Choroid plexus epithelial cell (primary cell): Measurements from ENCODE around the gene OTX2.

ENCODE experiments used
- DNase-seq: peaks from one replicate; pipeline ENCODE4 v3.0.0-alpha.2; 2010; ENCODE audit warnings: low read depth
- H3K4me3 ChIP-seq: 2 replicates; pipeline ENCODE4 v1.5.1; 2011; ENCODE audit warnings: low read depth, mild to moderate bottlenecking, control low read depth, low read length, moderate library complexity
- TF ChIP-seq, protein P1 (sequence below): conservative IDR thresholded peaks from 2 replicates; pipeline ENCODE4 v1.5.1; 2011; ENCODE audit warnings: low read depth, mild to moderate bottlenecking, control low read depth, inconsistent platforms, low read length, moderate library complexity

Gene OTX2

DNA sequence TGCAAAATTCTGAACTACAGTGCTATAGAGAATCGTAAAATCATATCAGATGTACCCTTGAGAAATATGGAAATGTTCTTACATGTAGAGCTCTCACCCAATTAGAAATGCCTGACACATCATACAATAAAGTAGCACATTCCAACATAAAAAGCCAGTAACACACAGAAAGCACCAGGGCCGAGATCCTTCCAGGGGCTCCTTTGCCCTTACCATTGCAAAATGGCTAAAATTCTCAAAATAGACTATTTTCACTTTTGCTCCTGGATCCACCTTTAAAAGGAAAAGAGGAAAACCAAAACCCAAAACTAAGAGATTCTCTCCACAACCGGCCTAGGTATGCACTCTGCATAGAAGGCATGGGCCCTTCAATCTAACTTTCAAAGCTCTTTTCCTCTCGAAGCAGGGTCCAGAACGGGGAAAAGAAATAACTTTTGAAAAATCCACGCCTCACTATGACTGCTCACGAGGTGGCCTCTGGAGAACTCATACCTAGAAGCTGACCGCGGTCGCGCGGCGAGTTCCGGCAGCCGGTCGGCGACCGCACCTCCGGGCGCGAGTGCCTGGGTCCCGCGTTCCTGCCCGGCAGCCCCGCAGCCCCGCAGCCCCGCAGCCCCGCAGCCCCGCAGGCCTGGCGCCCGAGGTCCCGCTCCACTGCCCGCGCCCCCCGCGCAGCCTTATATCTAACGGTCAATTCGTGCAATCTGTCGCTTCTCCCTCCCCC lies 2.7 kb downstream of the OTX2 start:
- TF ChIP-seq, protein P1, sequence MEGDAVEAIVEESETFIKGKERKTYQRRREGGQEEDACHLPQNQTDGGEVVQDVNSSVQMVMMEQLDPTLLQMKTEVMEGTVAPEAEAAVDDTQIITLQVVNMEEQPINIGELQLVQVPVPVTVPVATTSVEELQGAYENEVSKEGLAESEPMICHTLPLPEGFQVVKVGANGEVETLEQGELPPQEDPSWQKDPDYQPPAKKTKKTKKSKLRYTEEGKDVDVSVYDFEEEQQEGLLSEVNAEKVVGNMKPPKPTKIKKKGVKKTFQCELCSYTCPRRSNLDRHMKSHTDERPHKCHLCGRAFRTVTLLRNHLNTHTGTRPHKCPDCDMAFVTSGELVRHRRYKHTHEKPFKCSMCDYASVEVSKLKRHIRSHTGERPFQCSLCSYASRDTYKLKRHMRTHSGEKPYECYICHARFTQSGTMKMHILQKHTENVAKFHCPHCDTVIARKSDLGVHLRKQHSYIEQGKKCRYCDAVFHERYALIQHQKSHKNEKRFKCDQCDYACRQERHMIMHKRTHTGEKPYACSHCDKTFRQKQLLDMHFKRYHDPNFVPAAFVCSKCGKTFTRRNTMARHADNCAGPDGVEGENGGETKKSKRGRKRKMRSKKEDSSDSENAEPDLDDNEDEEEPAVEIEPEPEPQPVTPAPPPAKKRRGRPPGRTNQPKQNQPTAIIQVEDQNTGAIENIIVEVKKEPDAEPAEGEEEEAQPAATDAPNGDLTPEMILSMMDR = no peak
- no peak overlapping the region for H3K4me3 ChIP-seq
- DNase-seq = no peak

DNA sequence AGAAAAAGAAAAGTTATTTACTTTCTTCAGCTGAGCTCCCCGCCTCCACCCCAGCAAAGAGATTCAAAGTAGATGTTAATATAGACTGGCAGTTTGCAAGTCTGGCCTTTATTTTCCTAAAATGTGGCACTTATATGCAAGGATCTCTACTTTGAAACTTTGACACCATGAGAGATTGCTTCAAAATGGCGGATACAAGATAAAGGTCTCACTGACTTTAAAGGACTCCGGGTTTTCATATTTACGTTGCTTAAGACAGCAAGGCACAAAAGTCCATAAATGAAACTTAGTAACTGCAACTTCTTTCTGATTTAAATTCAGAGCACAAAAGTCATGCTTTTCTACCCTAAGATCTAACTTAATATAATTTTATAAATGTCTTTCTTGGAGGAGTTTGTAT lies 3.5 kb downstream of the OTX2 start:
- H3K4me3 ChIP-seq = no peak overlapping the region
- TF ChIP-seq, protein P1 = no peak
- DNase-seq = no peak

DNA sequence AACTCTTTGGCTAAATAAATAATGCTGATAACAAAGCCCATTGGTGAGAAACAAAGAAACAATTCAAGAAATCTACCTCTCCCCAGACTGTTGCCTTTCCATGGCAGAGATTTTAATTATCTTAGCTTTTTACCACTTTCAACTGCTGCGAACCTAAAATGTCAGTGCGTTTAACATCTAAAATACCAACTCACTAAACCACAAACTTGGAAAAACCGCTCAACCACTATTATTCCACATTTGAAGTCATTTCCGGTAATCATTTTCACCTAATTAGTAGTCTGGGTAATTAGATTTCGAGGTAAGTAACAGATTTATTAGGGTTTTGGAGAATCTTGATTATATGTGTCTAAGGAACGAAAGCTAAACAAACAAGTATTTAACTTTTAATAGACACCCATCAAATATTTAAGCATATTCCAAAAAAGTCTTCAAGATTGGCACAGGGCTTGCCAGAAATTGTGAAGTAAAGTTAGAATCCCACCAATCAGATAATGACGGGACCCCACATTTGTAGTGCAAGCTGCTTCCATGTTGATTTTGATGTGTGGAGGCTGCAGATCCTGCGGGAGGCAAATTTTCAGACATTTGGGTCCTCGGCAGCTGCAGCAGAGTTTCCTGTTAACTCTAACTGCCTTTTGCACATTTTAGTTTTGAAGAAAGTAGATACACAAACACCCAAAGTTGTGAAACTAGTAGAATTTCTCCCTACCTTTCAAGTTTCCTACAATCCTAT lies 4.1 kb downstream of the OTX2 start:
- TF ChIP-seq, protein P1 = no peak
- DNase-seq = no peak
- H3K4me3 ChIP-seq = no peak overlapping the region

DNA sequence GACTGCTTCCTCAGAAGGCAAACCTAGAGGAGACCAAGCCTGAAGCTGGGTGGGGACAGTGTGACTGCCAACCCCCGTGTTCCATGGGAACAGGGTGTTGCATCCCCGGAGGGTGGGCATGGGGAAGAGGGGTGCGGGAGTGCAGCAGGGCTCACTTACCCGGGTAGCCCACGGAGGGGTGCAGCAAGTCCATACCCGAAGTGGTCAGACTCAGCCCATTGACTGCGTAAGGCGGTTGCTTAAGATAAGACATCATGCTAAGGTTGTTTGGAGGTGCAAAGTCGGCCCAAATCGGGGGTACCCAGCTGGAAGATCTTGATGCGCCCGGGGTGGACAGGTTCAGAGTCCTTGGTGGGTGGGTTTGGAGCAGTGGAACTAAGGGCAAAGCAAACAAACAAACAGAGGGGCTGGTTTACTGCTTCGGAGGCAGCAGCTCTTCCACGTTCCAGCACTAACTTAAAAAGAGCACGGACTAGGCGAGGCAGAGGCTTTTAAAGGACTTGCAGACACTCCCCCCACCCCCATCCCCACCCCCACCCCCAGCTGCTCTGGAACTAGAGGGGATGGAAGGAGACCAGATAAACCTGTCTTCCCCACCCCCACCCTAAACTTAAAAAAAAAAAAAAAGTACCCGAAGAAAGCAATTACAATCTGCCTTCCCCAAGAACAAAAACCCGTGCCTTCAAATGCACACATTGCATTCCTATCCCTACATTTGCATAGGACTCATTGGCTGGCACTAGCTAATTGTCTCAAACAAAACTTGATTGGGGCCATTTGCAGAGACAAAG lies 4.9 kb downstream of the OTX2 start:
- DNase-seq = no peak
- no peak overlapping the region for H3K4me3 ChIP-seq
- TF ChIP-seq, protein P1 = no peak

DNA sequence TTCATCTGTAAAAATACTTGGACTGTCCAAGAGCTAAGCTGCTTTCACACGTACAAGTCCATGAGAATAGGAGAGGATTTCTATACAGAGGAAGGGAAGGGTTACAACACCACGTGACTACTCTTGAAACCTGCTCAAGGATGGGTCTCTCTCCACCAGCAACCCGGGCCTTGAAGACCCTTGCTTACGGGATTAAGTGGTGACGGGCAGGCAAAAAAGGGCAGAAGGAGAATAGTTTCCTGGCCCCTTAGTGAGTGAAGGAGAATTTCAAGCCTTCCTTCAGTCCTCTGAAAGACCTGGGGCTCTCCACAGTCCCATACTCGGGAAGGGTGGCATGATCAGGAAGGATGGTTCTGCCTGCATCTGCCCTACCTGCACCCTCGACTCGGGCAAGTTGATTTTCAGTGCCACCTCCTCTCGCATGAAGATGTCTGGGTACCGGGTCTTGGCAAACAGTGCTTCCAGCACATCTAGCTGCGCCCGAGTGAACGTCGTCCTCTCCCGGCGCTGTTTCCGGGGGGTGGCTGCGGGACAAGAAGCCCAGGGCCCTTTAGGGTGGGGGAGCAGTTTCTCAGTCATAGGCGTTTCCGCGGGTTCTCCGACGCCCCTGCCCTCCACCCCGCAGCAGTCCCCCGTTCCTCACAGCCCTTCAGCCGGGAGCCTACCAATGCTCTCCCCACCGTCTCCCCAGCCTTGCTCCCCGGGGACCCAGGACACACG lies 6.3 kb downstream of the OTX2 start:
- TF ChIP-seq, protein P1 = no peak
- DNase-seq = no peak
- no peak overlapping the region for H3K4me3 ChIP-seq

DNA sequence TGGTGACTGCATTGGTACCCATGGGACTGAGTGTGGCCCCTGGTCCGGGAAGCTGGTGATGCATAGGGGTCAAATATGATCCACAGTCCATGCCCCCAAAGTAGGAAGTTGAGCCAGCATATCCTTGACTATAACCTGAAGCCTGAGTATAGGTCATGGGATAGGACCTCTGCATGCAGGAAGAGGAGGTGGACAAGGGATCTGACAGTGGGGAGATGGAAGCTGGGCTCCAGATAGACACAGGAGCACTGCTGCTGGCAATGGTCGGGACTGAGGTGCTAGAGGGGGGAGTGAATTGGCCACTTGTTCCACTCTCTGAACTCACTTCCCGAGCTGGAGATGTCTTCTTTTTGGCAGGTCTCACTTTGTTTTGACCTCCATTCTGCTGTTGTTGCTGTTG lies 8.4 kb downstream of the OTX2 start:
- H3K4me3 ChIP-seq = no peak overlapping the region

More for the DNA sequence above, 8.4 kb downstream of the OTX2 start:
- TF ChIP-seq, protein P1 = no peak
- no peak for DNase-seq
